Measurements from ENCODE around the gene DPH1.

DNA sequence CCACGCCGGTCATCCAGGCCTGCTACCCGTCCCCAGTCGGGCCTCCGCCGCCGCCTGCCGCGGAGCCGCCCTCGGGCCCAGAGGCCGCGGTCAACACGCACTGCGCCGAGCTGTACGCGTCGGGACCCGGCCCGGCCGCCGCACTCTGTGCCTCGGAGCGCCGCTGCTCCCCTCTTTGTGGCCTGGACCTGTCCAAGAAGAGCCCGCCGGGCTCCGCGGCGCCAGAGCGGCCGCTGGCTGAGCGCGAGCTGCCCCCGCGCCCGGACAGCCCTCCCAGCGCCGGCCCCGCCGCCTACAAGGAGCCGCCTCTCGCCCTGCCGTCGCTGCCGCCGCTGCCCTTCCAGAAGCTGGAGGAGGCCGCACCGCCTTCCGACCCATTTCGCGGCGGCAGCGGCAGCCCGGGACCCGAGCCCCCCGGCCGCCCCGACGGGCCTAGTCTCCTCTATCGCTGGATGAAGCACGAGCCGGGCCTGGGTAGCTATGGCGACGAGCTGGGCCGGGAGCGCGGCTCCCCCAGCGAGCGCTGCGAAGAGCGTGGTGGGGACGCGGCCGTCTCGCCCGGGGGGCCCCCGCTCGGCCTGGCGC is 27.3 kb downstream of the DPH1 start:
- TF ChIP-seq, protein P1, sequence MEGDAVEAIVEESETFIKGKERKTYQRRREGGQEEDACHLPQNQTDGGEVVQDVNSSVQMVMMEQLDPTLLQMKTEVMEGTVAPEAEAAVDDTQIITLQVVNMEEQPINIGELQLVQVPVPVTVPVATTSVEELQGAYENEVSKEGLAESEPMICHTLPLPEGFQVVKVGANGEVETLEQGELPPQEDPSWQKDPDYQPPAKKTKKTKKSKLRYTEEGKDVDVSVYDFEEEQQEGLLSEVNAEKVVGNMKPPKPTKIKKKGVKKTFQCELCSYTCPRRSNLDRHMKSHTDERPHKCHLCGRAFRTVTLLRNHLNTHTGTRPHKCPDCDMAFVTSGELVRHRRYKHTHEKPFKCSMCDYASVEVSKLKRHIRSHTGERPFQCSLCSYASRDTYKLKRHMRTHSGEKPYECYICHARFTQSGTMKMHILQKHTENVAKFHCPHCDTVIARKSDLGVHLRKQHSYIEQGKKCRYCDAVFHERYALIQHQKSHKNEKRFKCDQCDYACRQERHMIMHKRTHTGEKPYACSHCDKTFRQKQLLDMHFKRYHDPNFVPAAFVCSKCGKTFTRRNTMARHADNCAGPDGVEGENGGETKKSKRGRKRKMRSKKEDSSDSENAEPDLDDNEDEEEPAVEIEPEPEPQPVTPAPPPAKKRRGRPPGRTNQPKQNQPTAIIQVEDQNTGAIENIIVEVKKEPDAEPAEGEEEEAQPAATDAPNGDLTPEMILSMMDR (IDR thresholded peaks at IDR 0.05) = peak in 1 of 3 donors; percentile 5
- TF ChIP-seq POLR2A (IDR thresholded peaks at IDR 0.05) = no peak

Measured in ovary (tissue), 3 donors.